HG02884 (cell line): ENCODE results near the gene TMEM229B.

Experiments used
- ATAC-seq: cut with Tn5 transposase; IDR thresholded peaks from one replicate; pipeline ENCODE4 v1.9.1; 2021; ENCODE audit warnings: mild to moderate bottlenecking, moderate library complexity; ENCODE audit not compliant: unreplicated experiment

TMEM229B gene

DNA sequence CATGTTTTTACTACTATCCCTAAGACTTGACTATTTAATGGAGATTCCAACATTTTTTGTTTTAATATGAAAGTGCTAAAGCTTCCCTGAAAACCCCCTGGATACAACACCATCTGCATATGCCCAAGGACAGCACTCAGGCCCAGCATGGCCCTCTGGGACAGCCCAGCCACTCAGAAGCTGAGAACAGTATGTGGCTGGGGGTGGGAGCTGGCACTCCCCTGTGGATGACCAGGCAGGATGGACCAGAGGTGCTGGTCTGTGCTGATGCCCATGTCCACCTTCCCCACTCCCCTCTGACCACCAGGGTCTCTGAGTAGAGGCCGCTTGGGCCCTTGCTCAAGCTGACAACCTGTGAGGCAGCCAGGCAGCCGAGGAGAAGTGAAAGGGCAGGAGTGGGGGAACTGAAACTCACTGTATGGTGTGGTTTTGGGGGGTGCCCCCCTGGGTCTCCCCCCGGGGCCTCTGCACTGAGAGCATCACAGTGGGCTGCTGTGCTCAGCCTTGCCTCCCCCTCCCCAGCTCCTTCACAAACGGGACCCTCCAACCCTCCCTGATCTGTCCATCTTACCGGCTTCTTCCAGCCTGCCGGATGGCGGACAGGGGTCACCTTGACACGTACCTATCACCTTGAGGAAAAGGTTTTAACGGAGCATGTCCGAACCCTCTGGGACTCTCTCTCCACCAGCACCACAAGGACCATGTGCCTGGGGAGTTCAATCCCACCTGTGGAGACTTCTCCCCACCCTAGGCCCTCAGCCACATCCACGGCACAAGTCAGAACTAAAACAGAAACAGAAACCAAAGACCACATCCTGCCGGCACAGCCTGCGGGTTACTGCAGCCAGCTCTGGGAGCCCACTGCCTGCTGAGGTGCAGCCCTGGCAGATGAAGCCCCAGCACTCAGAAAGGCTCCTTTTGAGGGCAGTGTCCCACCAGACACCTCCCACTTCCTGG, at the start of gene TMEM229B:
Gene TMEM229B, minus strand, starts transcription at position 785 of the 957 bp plus-strand sequence. CDS start 14,798 bp downstream, outside the sequence.
- peak; percentile 85 for ATAC-seq

DNA sequence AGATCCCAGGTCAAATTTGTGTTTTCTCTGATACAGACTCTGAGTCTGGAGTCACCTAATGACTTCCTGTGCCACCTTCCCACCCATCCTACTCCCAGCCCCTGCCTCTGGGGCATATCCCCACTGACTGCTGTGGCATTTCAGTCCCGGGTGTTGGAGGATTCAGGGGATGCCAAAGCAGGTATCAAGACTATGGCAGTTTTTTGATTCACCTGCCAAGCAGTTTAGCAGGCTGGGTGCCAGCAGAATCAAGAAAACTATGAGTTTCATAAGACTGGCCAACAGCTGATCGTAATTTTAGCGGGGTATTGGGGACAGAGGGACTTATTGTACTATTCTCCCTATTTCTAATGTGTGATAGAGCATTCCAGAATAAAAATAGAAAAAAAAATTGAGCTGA, 49.2 kb upstream of the TMEM229B start:
- no peak for ATAC-seq

DNA sequence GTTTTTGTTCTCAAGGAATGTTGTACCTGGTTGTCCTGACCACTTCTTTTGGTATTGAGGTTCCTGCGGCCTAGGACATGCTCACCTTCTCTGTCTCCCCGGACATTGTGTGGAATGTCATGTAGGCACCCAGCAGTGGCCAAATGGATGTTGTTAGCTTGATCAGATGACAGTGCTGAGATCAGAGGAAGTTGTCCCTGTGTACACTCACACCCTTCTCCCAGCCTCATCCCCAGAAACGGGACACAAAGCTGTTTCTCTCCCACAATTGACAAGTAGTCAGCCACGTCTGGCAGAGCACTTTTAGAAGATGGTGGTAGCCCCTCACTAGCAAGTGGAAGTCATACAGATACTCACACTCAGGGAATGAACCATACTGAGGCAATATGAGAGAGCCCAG, 47.6 kb upstream of the TMEM229B start:
- no peak for ATAC-seq

DNA sequence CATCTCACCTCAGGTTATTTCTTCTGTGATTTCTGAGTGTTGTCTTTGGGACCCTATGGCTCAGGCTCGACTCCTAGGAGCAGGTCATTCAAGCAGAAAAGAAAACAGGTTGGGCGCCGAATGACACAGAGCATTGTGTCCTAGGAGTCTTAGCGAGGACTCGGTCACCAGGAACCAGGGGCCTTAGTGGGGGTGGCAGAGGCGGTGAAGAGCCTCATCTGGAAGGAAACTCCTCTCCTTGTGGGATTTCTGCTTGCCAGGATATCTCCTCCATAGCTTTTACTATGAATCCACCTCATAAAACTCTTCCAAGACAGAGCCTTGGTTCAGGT, 45.2 kb upstream of the TMEM229B start:
- ATAC-seq: no peak

DNA sequence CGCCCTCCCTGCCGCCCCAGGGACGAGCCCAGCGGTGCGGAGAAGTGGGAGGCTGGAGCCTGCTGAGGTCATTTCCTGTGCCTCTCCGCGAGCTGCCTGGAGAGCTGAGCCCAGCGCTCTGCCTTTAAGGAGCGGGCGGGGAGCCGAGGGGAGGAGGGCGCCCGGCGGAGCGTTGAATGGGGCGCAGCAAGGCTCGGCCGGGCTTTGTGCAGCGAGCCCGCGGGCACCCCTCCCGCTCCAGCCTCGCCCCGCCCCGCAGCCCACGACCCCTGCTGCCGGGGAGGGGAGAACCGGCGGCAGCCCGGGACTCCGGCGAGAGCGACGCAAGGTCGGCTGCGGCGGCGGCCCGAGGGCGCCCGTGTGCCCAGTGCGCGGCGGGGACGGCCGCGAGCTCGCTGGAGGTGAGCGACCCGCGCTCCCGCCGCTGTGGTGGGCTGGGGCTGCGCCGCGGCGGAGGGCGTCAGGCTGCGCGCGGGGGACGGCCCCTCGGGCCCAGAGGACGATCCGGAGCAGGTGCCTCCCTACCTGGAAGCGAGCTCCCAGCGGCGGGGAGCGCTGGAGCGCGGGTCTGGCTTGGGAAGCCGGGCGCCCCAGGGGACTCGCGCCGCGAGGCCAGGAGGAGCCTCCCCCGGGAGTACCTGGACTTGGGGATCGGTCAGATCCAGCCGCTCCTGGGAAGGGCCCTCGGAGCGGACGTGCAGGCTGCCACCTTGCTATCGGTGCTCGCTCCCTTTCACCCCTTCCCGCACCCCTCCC, 44.7 kb upstream of the TMEM229B start, which contains the start of gene PLEKHH1:
Gene PLEKHH1, plus strand, starts transcription at position 293 of the 756 bp plus-strand sequence. CDS start 8,578 bp downstream, outside the sequence.
- peak; percentile 79 for ATAC-seq

DNA sequence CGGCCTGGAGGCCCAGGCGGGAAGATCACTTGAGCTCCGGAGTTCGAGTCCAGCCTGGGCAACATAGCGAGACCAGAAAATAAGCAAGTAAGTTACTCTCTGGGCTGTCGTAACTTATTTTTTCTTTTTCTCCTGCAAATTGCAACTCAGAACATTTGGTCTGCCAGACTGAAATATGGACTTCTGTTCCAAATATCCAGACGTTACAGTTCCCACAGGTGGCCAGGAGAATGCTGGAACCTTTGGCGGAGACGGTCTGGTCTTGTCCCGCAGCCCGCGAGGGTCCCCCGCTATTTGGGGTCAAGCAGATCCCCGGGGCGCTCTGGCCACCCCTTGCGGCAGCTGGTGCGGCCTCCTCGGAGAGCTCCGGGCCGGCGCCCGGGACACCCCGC, 44.1 kb upstream of the TMEM229B start:
- no peak for ATAC-seq

DNA sequence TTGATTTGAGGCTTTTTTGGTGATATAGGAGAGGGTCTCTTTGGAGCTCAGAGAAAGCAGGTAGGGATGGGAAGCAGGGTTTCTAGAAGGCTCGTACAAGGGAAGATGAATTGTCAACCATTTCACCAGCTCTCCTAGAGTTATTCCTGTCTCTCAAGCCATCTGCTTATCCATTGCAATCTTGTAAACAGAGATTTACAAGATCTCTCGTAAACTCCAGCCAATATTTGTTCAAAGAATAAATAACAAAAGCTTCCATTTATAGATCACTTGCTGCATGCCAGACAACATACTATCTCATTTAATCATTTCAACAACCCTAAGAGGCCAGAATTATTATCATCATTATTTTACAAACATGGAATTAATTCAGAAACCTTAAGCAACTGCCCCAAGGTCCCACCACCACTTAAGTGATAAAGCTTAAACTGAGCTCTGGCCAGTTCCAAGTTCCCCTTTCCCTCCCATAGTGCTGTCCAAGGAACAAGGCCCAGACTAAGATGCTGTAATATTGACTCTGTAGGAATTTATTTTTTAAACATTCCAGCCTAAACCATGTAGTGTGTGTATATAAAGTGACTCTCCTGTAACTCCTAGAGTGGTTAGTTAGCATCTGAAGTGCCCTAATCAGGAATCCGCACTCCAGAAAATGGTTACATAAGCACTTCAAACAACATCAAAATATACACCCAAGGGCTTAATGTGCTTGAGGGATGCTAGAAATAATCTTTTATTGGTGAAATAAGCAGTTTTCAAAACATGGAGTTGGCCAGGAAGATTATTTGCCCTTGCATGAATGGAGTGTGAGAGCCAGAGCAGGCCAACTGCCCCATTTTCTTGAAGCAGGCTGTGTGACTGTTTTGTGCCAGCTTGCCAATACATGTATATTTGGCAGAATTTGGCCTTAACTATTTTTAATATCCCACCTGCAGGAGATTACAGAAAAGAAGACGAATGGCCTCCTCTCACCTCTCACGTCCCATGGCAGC, 41.7 kb upstream of the TMEM229B start:
- ATAC-seq: no peak

DNA sequence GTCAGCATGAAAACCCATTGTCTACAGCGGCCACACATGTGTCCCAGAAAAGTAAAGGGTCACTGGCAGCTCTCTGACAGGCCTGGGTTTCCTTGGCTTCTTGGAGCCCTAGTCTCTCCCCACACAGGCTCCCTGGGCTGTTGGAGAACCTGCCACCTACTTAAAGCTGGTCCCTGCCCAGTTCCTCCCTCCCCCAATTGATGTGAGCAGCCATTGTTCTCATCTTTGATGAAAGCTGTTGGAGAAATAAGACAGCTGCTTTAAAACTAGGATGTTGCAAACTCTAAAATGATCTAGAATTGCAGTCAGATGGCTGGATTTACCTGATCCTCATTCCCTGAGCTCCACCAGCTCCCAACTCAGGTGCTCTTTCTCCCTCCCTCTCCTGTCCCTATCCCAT, 39.8 kb upstream of the TMEM229B start:
- ATAC-seq: no peak

DNA sequence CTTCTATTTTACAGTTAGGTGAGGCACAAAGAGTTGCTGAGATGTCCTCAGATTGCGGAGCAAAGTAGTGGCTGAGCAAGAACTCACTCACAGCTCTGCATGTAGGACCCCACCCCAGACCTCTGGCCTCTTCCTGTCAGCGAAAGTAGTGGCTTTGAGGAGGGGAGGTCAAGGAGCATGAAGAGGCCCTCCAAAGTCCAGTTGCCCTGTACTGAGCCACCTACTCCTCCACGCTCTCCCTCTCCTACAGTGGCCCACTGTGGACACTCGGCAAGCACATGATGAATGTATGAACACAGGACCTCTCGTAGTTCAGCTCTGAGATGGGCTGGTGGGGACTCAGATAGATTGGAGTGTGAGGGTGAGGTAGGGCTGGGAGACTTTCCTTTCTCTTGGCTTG, 39.2 kb upstream of the TMEM229B start:
- ATAC-seq: no peak

DNA sequence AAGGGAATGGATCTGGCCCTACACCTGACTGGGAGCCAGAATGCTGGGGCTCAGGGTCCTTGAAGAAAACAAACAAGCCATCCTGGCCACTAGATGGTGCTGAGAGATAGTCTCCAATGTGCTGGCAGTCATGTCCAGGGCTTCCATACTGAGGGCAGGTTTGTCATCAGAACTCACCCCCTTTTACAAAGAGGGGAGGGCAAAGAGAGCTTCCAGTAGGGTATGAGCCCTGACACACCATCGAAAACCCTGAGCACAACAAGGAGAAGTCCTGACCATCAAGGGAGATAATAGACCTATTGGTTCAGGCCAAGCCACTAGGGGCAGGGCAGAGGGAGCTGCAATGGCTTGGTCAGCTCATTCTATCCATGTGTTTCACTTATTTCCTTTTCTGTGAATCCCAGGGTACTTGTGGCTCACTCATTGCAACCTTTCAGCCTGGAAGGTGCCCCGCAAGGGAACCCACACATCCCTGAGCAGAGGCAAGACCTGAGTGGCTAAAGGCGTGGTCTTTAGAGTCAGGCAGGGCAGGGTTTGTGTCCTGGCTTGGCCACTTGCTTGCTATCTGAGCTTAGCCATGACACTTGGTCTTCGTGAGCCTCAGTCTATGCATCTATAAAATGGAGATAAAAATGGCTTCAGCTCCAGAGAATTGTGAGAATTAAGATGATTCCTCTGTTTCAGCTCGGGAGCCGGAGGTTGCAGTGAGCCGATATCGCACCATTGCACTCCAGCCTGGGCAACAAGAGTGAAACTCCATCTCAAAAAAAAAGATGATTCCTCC, 38.3 kb upstream of the TMEM229B start:
- ATAC-seq: no peak

DNA sequence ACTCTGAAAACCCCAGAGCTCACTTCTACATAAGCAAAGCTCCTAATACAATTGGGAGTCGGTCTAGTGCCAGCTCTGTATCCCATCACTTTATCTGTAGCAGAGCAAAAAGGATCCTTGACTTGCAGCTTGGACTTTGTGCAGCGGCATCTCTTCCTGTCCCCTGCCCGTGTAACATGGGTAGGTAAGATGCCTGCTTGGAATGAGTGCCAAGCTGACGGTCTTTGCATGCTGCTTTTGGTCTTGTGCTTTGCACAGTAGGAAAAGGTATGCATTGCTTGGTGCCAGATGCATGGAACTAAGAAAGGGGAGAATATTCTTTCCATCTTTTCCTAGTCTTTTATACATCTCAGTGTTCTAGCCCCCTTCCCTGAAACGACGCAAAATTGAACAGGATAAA, 37.7 kb upstream of the TMEM229B start:
- no peak for ATAC-seq

DNA sequence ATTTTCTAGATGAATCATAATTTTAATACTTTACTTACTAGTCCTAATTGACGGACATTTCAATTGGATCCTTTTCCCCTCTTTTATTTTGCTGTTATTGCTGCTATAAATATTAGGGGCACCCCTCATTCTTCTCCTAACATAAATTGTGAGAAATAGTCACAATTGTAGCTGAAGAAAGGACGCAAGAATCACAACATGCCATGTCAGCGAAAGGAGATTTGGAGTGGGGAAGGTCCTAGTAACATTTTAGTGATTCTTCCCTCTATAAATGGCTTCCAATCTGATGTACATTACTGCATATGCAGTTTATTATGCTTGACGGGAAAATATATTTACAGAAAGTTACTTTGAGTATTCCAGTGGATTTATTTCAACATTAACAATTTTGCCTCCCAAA, 36.9 kb upstream of the TMEM229B start:
- ATAC-seq: no peak

DNA sequence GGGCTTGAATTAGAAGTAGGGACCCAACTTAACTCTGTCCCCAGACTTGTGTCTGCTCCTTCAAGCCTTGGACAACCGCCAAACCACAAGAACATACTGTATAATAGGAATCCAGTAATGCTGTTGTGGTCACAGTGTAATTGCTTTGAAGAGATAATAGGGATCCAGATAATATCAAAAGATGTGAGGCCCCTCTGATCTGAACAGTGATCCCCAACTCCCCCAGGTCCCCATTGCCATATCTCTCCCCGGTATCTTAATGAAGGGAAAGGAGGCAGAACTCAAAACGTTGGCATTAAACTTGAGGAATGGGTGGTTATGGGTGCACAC, 36.1 kb upstream of the TMEM229B start:
- no peak for ATAC-seq

DNA sequence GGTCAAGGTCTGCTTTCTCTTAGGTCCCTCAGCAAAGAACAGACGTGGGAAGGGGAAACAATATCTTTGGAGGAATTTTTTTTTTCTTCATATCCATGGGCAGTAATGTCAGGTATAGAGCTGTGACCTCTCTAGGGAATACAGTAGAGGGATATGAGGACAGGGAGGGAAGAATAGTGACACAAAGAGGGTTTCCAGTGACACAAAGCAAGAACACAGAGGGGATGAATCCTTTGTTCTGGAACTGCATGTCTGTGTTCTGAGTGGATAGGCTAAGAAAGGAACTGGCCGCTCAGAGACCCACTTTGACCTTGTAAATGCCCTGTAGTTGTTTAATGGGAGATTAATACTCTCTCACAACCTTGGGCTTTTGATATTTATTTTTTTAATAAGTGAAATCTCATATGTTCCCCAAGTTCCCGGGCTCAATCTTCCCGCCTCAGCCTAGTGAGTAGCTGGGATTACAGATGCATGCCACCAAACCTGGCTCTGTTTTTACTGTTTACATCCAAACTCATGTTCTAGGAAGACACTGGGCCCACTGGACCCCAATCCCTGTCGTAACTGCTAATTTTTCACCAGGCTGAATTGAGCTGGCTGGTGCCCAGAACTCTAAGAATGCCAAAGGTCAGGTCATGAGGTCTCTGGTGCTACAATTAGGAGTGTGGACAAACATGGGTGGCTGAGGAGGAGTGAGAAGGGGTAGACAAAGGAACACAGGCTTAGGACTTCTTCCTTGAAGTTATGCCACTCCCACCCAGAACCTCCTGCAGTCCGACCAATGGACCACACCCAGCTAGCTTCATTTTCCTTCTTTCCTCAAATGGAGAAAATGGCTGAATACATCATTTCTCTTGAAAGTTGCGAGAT, 35.5 kb upstream of the TMEM229B start:
- no peak for ATAC-seq

DNA sequence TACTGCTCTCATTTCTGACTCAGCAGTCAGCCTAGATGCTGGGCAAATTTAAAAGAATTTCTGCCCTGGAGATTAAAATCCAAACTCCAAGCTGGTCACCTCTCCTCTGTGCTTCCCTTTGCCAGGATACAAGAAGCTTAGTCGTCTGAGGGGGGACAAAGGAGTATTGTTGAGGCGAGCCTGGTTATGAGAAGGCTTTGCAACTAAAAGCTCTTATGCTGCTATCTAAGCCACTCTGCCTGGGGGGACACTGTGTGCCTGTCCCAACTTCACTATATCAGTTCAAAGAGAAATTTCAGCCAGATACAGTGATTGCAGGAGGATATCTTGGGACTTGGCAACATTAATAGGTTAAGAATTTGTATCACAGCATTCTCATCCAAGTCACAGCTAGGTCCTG, 33.7 kb upstream of the TMEM229B start:
- no peak for ATAC-seq

DNA sequence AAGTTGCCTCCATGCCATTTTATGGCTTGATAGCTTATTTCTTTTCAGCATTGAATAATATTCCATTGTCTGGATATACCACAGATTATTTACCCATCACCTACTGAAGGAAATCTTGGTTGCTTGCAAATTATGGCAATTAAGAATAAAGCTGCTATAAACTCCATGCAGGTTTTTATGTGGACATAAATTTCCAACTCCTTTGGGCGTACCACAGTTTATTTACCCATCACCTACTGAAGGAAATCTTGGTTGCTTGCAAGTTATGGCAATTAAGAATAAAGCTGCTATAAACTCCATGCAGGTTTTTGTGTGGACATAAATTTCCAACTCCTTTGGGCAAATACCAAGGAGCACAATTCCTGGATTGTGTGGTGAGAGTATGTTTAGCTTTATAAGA, 32.0 kb upstream of the TMEM229B start:
- no peak for ATAC-seq

DNA sequence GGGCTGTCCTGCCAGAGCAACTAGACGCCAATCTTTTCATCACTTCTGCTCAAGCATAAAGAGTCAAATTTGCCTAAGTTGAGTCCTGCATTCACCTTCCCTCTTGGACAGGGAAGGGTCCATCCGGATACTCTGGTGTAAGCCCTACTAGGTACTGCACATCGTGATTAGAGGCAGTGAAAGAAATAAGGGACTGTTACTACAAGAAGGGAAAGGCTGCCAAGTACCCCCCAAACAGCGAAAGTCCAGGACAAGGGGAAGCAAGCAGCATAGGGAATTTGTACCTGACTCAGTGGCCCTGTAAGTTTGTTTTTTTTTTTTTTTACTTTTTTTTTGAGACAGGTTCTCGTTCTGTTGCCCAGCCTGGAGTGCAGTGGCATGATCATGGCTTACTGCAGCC, 30.9 kb upstream of the TMEM229B start:
- no peak for ATAC-seq

DNA sequence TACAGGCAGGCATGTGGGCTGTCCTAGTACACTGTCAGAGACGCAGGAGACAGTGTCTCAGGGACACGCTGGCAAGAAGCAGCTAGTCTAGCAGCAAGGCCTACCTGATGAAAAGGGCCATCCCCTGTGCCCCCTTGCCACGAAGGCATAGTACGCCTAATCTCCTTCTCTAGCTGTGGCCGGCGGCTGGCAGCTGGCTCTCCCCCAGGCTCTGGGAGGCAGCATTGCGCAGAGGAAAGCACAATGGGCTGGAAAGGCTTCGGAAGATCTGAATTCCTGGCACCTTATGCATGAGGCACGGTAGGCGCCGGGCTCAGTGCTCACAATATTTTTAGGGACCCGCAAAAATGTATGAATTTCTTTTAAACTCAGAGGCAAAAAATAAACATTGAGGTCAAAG, 28.6 kb upstream of the TMEM229B start:
- ATAC-seq: no peak

DNA sequence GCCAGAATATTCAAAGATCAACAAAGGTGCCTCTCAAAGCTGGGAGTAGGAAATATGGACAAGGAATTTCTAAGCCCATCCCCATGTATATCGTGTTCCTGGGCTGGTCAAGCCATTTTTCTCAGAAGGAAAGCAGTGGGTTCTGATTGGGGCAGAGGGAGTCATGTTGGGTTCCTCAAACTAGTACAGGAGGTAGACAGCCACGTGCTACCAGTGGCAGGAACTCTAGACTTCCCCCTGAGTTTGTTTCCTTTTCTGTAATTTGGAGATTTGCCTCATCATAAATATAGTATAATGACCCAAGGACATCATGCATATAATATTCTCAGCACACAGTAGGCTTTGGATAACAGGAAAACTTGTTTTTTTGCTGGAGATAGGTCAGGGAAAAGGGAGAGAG, 28.2 kb upstream of the TMEM229B start:
- ATAC-seq: no peak
